ENCODE measurements around the gene ABCA9. TPM values are rescaled to one million over a fixed set of nuclear protein-coding genes. Genes with fewer than 3 reads are reported as not detected.

The ABCA9 gene
- total RNA-seq, 1 experiment from 2014 or later: not detected

GRCh38 chr17:69058165-69058564 is 2.6 kb downstream of the ABCA9 start:
- no peaks in the 10 kb centered on the region for H3K9me3 Mint-ChIP-seq
- ChIA-PET CTCF (interaction anchor here (0.8 to 1.6 kb wide), 7 partner anchors 9 to 286 kb away, joined by 3 to 7 read pairs (median 3); no protein-coding TSS in a partner anchor), POLR2A (no interaction called here)
- ATAC-seq (peak; percentile 99), DNase-seq (ENCODE audit: low spot score) (no peak)
- no peak for TF ChIP-seq GTF2I (CRISPR knock-in tag; conservative IDR thresholded peaks at IDR 0.05)
- no peak for TF ChIP-seq NR3C1 (CRISPR knock-in tag; conservative IDR thresholded peaks at IDR 0.05; ENCODE audit: low read depth)
- TF ChIP-seq SP1 (CRISPR knock-in tag; conservative IDR thresholded peaks at IDR 0.05): no peak
- TF ChIP-seq CBFB (CRISPR knock-in tag; IDR thresholded peaks at IDR 0.05; ENCODE audit: low read depth): no peak
- no peak for TF ChIP-seq RELA (CRISPR knock-in tag; IDR thresholded peaks at IDR 0.05; ENCODE audit: borderline replicate concordance)
- 0 out of 2 replicates have a peak, but pooled peaks have one; percentile 32 for TF ChIP-seq CTCF (IDR thresholded peaks at IDR 0.05)
- TF ChIP-seq CDX4 (CRISPR knock-in tag; IDR thresholded peaks at IDR 0.05; ENCODE audit: borderline replicate concordance): no peak
- peaks cover 4% of the 10 kb centered on the region; the same call in 1 of the 2 replicates for H3K4me1 Mint-ChIP-seq
- no peaks in the 10 kb centered on the region for H3K27me3 Mint-ChIP-seq (ENCODE audit: low read depth)
- no peak overlapping the region for H3K4me3 Mint-ChIP-seq
- H3K36me3 Mint-ChIP-seq: no peaks in the 10 kb centered on the region
- no peak overlapping the region for H3K27ac Mint-ChIP-seq

DNA sequence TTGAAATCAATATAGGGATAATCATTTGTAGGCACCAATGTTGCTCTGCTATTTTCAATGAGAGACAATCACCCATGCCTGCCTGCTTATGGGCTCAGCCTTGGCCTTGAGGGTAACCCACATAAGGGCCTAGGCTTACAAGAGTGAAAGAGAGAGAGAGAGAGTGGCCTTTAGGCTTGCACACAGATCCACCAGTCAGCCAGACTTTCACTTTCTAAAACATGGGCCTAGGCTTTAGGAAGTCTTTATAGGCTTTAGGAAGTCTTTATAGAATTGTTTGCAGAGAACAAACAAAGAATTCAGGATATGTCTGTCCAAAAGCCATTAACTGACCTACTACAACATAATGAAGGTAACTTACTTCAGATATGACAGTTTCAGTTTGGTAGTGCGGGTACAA is 3.4 kb downstream of the ABCA9 start:
- no peaks in the 10 kb centered on the region for H3K9me3 Mint-ChIP-seq
- H3K27ac Mint-ChIP-seq: no peak overlapping the region
- TF ChIP-seq ZSCAN18 (CRISPR knock-in tag; IDR thresholded peaks at IDR 0.05) (no peak), NFE2L1 (CRISPR knock-in tag; IDR thresholded peaks at IDR 0.05) (no peak), NFATC4 (CRISPR knock-in tag; IDR thresholded peaks at IDR 0.05) (no peak), HMGA2 (CRISPR knock-in tag; IDR thresholded peaks at IDR 0.05) (no peak), NR2C2 (CRISPR knock-in tag; IDR thresholded peaks at IDR 0.05) (no peak), FOXK1 (CRISPR knock-in tag; IDR thresholded peaks at IDR 0.05) (no peak), GABPB1 (CRISPR knock-in tag; IDR thresholded peaks at IDR 0.05) (no peak), TP53 (CRISPR knock-in tag; IDR thresholded peaks at IDR 0.05) (no peak), FOXP1 (CRISPR knock-in tag; IDR thresholded peaks at IDR 0.05; ENCODE audit: borderline replicate concordance) (no peak), GRHL2 (CRISPR knock-in tag; IDR thresholded peaks at IDR 0.05; ENCODE audit: insufficient replicate concordance, severe bottlenecking) (no peak), ZNF425 (CRISPR knock-in tag; conservative IDR thresholded peaks at IDR 0.05) (no peak), NR1H2 (CRISPR knock-in tag; IDR thresholded peaks at IDR 0.05) (no peak)
- TF ChIP-seq, protein P1, sequence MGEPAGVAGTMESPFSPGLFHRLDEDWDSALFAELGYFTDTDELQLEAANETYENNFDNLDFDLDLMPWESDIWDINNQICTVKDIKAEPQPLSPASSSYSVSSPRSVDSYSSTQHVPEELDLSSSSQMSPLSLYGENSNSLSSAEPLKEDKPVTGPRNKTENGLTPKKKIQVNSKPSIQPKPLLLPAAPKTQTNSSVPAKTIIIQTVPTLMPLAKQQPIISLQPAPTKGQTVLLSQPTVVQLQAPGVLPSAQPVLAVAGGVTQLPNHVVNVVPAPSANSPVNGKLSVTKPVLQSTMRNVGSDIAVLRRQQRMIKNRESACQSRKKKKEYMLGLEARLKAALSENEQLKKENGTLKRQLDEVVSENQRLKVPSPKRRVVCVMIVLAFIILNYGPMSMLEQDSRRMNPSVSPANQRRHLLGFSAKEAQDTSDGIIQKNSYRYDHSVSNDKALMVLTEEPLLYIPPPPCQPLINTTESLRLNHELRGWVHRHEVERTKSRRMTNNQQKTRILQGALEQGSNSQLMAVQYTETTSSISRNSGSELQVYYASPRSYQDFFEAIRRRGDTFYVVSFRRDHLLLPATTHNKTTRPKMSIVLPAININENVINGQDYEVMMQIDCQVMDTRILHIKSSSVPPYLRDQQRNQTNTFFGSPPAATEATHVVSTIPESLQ (CRISPR knock-in tag; IDR thresholded peaks at IDR 0.05): no peak
- TF ChIP-seq, protein P2, sequence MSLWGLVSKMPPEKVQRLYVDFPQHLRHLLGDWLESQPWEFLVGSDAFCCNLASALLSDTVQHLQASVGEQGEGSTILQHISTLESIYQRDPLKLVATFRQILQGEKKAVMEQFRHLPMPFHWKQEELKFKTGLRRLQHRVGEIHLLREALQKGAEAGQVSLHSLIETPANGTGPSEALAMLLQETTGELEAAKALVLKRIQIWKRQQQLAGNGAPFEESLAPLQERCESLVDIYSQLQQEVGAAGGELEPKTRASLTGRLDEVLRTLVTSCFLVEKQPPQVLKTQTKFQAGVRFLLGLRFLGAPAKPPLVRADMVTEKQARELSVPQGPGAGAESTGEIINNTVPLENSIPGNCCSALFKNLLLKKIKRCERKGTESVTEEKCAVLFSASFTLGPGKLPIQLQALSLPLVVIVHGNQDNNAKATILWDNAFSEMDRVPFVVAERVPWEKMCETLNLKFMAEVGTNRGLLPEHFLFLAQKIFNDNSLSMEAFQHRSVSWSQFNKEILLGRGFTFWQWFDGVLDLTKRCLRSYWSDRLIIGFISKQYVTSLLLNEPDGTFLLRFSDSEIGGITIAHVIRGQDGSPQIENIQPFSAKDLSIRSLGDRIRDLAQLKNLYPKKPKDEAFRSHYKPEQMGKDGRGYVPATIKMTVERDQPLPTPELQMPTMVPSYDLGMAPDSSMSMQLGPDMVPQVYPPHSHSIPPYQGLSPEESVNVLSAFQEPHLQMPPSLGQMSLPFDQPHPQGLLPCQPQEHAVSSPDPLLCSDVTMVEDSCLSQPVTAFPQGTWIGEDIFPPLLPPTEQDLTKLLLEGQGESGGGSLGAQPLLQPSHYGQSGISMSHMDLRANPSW (CRISPR knock-in tag; conservative IDR thresholded peaks at IDR 0.05; ENCODE audit: low read depth): no peak
- TF ChIP-seq, protein P3, sequence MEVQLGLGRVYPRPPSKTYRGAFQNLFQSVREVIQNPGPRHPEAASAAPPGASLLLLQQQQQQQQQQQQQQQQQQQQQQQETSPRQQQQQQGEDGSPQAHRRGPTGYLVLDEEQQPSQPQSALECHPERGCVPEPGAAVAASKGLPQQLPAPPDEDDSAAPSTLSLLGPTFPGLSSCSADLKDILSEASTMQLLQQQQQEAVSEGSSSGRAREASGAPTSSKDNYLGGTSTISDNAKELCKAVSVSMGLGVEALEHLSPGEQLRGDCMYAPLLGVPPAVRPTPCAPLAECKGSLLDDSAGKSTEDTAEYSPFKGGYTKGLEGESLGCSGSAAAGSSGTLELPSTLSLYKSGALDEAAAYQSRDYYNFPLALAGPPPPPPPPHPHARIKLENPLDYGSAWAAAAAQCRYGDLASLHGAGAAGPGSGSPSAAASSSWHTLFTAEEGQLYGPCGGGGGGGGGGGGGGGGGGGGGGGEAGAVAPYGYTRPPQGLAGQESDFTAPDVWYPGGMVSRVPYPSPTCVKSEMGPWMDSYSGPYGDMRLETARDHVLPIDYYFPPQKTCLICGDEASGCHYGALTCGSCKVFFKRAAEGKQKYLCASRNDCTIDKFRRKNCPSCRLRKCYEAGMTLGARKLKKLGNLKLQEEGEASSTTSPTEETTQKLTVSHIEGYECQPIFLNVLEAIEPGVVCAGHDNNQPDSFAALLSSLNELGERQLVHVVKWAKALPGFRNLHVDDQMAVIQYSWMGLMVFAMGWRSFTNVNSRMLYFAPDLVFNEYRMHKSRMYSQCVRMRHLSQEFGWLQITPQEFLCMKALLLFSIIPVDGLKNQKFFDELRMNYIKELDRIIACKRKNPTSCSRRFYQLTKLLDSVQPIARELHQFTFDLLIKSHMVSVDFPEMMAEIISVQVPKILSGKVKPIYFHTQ (CRISPR knock-in tag; IDR thresholded peaks at IDR 0.05): no peak
- no peak for DNase-seq (ENCODE audit: low spot score)
- ATAC-seq: no peak
- POLR2A ChIA-PET: no interaction called here
- CTCF ChIA-PET: interaction anchor here (0.9 to 1.6 kb wide), 3 partner anchors 14 to 28 kb away, joined by 3 to 7 read pairs (median 5); no protein-coding TSS in a partner anchor
- peaks cover 4% of the 10 kb centered on the region; the same call in 1 of the 2 replicates for H3K4me1 Mint-ChIP-seq
- H3K36me3 Mint-ChIP-seq: no peaks in the 10 kb centered on the region
- no peak overlapping the region for H3K4me3 Mint-ChIP-seq
- H3K27me3 Mint-ChIP-seq (ENCODE audit: low read depth): no peaks in the 10 kb centered on the region
